Urinary bladder (tissue), 2 donors: ENCODE data around the gene C19orf67. TPM values are rescaled to one million over a fixed set of nuclear protein-coding genes. Genes with fewer than 3 reads are reported as not detected.

ENCODE experiments used
- polyA plus RNA-seq: library from polyadenylated mRNA; stranded (reverse); fragments of 200-250 nt; gene quantifications from one replicate; pipeline ENCODE4 v1.2.3, GENCODE V29; 2013
- total RNA-seq: library from RNA; depleted of rRNA; stranded (reverse); fragments of >200 nt; gene quantifications from one replicate; pipeline ENCODE4 v1.2.3, GENCODE V29; 2014
- donor health status: healthy.

C19orf67 gene
- total and polyA plus RNA-seq, 2 donors, result not detected

Other genes starting within 250 kb of the C19orf67 start
- not detected for gene NANOS3, start 208.6 kb downstream of the C19orf67 start, total RNA-seq
- 0.57 TPM for gene NANOS3, start 208.6 kb downstream of the C19orf67 start, polyA plus RNA-seq
- gene BRME1, start 179.7 kb downstream of the C19orf67 start, total RNA-seq, result 2.0 TPM
- gene BRME1, start 179.7 kb downstream of the C19orf67 start, polyA plus RNA-seq, result 2.2 TPM
- 7.3 TPM for gene CC2D1A, start 179.6 kb downstream of the C19orf67 start, total RNA-seq
- 25.8 TPM for gene CC2D1A, start 179.6 kb downstream of the C19orf67 start, polyA plus RNA-seq
- 0.21 TPM for gene PODNL1, start 147.4 kb downstream of the C19orf67 start, total RNA-seq
- 2.4 TPM for gene PODNL1, start 147.4 kb downstream of the C19orf67 start, polyA plus RNA-seq
- 6.6 TPM for gene DCAF15, start 133.3 kb downstream of the C19orf67 start, total RNA-seq
- 26.0 TPM for gene DCAF15, start 133.3 kb downstream of the C19orf67 start, polyA plus RNA-seq
- 2.9 TPM for gene RFX1, start 79.5 kb downstream of the C19orf67 start, total RNA-seq
- 8.1 TPM for gene RFX1, start 79.5 kb downstream of the C19orf67 start, polyA plus RNA-seq
- gene RLN3, start 57.6 kb downstream of the C19orf67 start, total RNA-seq, result not detected
- not detected for gene RLN3, start 57.6 kb downstream of the C19orf67 start, polyA plus RNA-seq
- gene IL27RA, start 54.0 kb downstream of the C19orf67 start, total RNA-seq, result 2.0 TPM
- gene IL27RA, start 54.0 kb downstream of the C19orf67 start, polyA plus RNA-seq, result 4.8 TPM
- 0.90 TPM for gene PALM3, start 23.7 kb downstream of the C19orf67 start, total RNA-seq
- 2.8 TPM for gene PALM3, start 23.7 kb downstream of the C19orf67 start, polyA plus RNA-seq
- gene MISP3, start 13.0 kb downstream of the C19orf67 start, total RNA-seq, result 0.21 TPM
- gene MISP3, start 13.0 kb downstream of the C19orf67 start, polyA plus RNA-seq, result 2.6 TPM
- gene SAMD1, start 5.0 kb upstream of the C19orf67 start, total RNA-seq, result 16.0 TPM
- 50.5 TPM for gene SAMD1, start 5.0 kb upstream of the C19orf67 start, polyA plus RNA-seq
- gene PRKACA, start 32.0 kb upstream of the C19orf67 start, total RNA-seq, result 41.8 TPM
- gene PRKACA, start 32.0 kb upstream of the C19orf67 start, polyA plus RNA-seq, result 91.4 TPM
- gene ASF1B, start 50.8 kb upstream of the C19orf67 start, total RNA-seq, result 6.7 TPM
- gene ASF1B, start 50.8 kb upstream of the C19orf67 start, polyA plus RNA-seq, result 1.2 TPM
- 18.0 TPM for gene ADGRL1, start 120.4 kb upstream of the C19orf67 start, total RNA-seq
- gene ADGRL1, start 120.4 kb upstream of the C19orf67 start, polyA plus RNA-seq, result 23.6 TPM